MCF 10A (cell line): ENCODE results near the gene FFAR3. TPM values are rescaled to one million over a fixed set of nuclear protein-coding genes. Genes with fewer than 3 reads are reported as not detected.

Experiments
- BruUV-seq: library from RNA; stranded (reverse); fragments of 400-500 nt; replicated peaks from 2 replicates; lab custom pipeline; 2021; lab: Mats Ljungman, UMichigan
- CTCF ChIA-PET: fragments of 300-600 bp; sonication (Branson Sonifier 250); formaldehyde crosslinking; extraction: SDS; loops from one replicate; lab custom pipeline; 2021; ENCODE audit warnings: antibody characterized with exemption, inconsistent platforms; lab: Yijun Ruan, JAX
- POLR2A ChIA-PET: fragments of 300-600, 350-650 bp; sonication (Branson Sonifier 250); formaldehyde crosslinking; extraction: SDS; loops from one replicate; lab custom pipeline; 2020; ENCODE audit warnings: antibody characterized with exemption, inconsistent platforms; lab: Yijun Ruan, JAX
- DNase-seq: peaks from one replicate; pipeline ENCODE4 v3.0.0-alpha.2; 2018; ENCODE audit not compliant: unreplicated experiment
- H3K27ac Mint-ChIP-seq: one replicate; pipeline ENCODE4 v1.8.0; 2022; ENCODE audit warnings: mild to moderate bottlenecking, low read depth, mixed read lengths; ENCODE audit not compliant: unreplicated experiment
- H3K27me3 Mint-ChIP-seq: one replicate; pipeline ENCODE4 v1.8.0; 2022; ENCODE audit warnings: mixed read lengths; ENCODE audit not compliant: insufficient read depth, unreplicated experiment
- H3K36me3 Mint-ChIP-seq: one replicate; pipeline ENCODE4 v1.8.0; 2022; ENCODE audit warnings: mild to moderate bottlenecking, moderate library complexity, mixed read lengths; ENCODE audit not compliant: insufficient read depth, unreplicated experiment
- H3K4me1 Mint-ChIP-seq: one replicate; pipeline ENCODE4 v1.8.0; 2022; ENCODE audit warnings: mixed read lengths; ENCODE audit not compliant: insufficient read depth, unreplicated experiment
- H3K4me3 Mint-ChIP-seq: one replicate; pipeline ENCODE4 v1.8.0; 2022; ENCODE audit warnings: mild to moderate bottlenecking, moderate library complexity, mixed read lengths; ENCODE audit not compliant: unreplicated experiment
- H3K9me3 Mint-ChIP-seq: one replicate; pipeline ENCODE4 v1.8.0; 2022; ENCODE audit warnings: mixed read lengths; ENCODE audit not compliant: unreplicated experiment
- intact Hi-C: fragments of 100-400 bp; cut with micrococcal nuclease; formaldehyde crosslinking; loops from 2 replicates; pipeline ENCODE4 v1.14.1; 2022
- total RNA-seq: library from RNA; stranded (reverse); gene quantifications from 2 replicates; pipeline ENCODE4 v1.2.3, GENCODE V29; 2022
- TF ChIP-seq, protein P1 (sequence below): fragments of 200-600 bp; IDR thresholded peaks from one replicate; pipeline ENCODE4 v1.8.0; 2022; ENCODE audit warnings: antibody characterized with exemption, mild to moderate bottlenecking; ENCODE audit not compliant: unreplicated experiment

FFAR3 gene
- total RNA-seq, 1 experiment from 2014 or later, result not detected

DNA sequence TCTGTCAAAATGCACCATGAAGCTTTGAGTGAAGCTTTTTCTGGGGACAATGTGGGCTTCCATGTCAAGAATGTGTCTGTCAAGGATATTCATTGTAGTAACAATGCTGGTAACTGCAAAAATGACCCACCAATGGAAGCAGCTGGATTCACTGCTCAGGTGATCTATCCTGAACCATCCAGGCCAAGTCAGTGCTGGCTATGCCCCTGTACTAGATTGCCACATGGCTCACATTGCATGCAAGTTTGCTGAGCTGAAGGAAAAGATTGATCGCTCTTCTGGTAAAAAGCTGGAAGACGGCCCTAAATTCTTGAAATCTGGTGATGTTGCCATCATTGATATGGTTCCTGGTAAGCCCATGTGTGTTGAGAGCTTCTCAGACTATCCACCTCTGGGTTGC, 25.3 kb downstream of the FFAR3 start:
- peaks cover 8% of the 10 kb centered on the region for H3K9me3 Mint-ChIP-seq
- BruUV-seq, result no TSS peak

DNA sequence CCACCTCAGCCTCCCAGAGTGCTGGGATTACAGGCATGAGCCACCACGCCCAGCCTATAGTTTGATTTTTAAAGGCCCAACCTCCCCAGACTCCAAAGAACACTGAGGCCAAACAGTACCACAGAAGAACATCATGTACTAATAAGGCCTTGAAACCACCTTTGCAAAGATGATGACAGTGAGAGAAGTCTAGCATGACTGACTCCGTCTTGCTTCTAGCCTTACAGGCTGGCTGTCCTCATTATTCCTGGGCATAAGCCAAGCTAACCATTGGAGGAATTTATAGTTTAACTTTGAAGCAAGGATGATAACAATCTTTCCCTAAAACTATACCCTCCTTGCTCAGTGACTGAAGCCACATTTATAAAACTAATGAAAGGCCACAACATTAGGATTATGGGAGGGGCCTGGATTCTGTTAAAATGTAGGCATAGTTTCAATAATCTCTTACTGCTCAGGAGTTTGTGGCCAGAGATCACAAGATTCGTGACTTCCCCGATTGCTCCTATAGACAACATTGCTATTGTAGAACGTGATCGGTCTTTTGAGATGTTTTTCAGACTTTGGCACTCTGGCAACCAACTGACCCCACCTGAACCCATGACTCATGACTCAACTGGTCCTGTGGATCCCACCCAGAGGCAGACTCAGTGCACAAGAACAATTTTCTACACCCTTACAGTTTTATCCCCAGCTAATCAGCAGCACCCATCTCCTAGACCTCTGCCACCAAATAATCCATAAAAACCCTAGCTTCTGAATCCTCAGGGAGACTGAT, 30.2 kb downstream of the FFAR3 start:
- no peaks in the 10 kb centered on the region for H3K4me1 Mint-ChIP-seq
- peaks cover 8% of the 10 kb centered on the region for H3K9me3 Mint-ChIP-seq
- TF ChIP-seq, protein P1, sequence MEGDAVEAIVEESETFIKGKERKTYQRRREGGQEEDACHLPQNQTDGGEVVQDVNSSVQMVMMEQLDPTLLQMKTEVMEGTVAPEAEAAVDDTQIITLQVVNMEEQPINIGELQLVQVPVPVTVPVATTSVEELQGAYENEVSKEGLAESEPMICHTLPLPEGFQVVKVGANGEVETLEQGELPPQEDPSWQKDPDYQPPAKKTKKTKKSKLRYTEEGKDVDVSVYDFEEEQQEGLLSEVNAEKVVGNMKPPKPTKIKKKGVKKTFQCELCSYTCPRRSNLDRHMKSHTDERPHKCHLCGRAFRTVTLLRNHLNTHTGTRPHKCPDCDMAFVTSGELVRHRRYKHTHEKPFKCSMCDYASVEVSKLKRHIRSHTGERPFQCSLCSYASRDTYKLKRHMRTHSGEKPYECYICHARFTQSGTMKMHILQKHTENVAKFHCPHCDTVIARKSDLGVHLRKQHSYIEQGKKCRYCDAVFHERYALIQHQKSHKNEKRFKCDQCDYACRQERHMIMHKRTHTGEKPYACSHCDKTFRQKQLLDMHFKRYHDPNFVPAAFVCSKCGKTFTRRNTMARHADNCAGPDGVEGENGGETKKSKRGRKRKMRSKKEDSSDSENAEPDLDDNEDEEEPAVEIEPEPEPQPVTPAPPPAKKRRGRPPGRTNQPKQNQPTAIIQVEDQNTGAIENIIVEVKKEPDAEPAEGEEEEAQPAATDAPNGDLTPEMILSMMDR, result no peak
- BruUV-seq, result no TSS peak
- H3K27me3 Mint-ChIP-seq, result no peaks in the 10 kb centered on the region
- H3K4me3 Mint-ChIP-seq, result no peak overlapping the region
- DNase-seq, result no peak
- intact Hi-C loops, result no loop called here
- peaks cover 6% of the 10 kb centered on the region for H3K36me3 Mint-ChIP-seq
- ChIA-PET POLR2A (no interaction called here), CTCF (interaction anchor here (0.6 to 2.4 kb wide), 6 partner anchors 11 to 161 kb away, joined by 3 to 6 read pairs (median 4); no protein-coding TSS in a partner anchor)
- no peak overlapping the region for H3K27ac Mint-ChIP-seq

More for the DNA sequence above, 25.3 kb downstream of the FFAR3 start:
- peaks cover 6% of the 10 kb centered on the region for H3K36me3 Mint-ChIP-seq
- no peak overlapping the region for H3K27ac Mint-ChIP-seq
- no peak overlapping the region for H3K4me3 Mint-ChIP-seq
- no peaks in the 10 kb centered on the region for H3K4me1 Mint-ChIP-seq
- POLR2A ChIA-PET, result no interaction called here
- TF ChIP-seq, protein P1, result no peak
- DNase-seq, result no peak
- peaks cover 27% of the 10 kb centered on the region for H3K27me3 Mint-ChIP-seq
- CTCF ChIA-PET, result interaction anchor here (0.6 to 1.6 kb wide), 3 partner anchors 21 to 952 kb away, joined by 3 to 5 read pairs (median 3); no protein-coding TSS in a partner anchor
- intact Hi-C loops, result no loop called here

DNA sequence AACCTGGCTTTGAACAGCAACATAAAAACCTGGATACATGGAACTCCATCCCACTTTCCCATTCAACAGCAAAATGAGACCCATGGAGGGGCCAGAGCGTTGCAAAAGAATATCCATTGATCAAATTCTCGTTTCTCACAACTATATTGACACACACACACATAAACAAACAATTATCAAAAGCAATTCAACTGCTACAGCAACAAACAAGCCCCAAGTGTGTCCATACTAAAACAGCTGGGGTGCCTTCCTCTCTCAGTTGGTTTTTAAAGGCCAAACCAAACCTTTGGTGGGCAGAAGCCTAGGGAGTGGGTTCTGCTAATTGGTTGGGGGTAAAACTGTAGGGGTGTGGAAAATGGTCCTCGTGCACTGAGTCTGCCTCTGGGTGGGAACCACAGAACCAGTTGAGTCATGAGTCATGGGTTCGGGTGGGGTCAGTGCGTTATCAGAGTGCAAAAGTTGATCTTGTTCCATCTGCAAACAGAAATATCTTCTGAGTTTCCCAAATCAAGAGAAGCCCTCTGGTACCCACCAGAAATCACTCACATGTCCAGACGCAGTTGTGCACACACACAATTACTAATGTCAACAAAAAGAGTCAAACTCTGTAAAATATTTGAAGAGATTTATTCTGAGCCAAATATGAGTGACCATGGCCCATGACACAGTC, 31.1 kb downstream of the FFAR3 start:
- Mint-ChIP-seq H3K27ac (no peak overlapping the region), H3K4me3 (no peak overlapping the region), H3K9me3 (peaks cover 8% of the 10 kb centered on the region), H3K4me1 (no peaks in the 10 kb centered on the region), H3K36me3 (peaks cover 6% of the 10 kb centered on the region), H3K27me3 (no peaks in the 10 kb centered on the region)
- intact Hi-C loops, result no loop called here
- ChIA-PET CTCF (interaction anchor here (2.4 kb wide), 1 partner anchor 79 kb away, joined by 6 read pairs; no protein-coding TSS in a partner anchor), POLR2A (no interaction called here)
- no TSS peak for BruUV-seq
- DNase-seq, result no peak
- TF ChIP-seq, protein P1, result no peak
